WI38 (cell line): ENCODE results near the gene KLF13.
A peak's percentile ranks its signal among the peaks of the same experiment; 100 is the strongest.

Source experiments
- H3K4me3 ChIP-seq: 2 replicates; pipeline ENCODE4 v1.5.1; 2011; ENCODE audit warnings: low read depth, mild to moderate bottlenecking, control low read depth, low read length
- TF ChIP-seq, protein P1 (sequence below): IDR thresholded peaks from 2 replicates; pipeline ENCODE4 v1.5.1; 2012; ENCODE audit warnings: low read depth, mild to moderate bottlenecking, control low read depth, low read length

Gene KLF13

DNA sequence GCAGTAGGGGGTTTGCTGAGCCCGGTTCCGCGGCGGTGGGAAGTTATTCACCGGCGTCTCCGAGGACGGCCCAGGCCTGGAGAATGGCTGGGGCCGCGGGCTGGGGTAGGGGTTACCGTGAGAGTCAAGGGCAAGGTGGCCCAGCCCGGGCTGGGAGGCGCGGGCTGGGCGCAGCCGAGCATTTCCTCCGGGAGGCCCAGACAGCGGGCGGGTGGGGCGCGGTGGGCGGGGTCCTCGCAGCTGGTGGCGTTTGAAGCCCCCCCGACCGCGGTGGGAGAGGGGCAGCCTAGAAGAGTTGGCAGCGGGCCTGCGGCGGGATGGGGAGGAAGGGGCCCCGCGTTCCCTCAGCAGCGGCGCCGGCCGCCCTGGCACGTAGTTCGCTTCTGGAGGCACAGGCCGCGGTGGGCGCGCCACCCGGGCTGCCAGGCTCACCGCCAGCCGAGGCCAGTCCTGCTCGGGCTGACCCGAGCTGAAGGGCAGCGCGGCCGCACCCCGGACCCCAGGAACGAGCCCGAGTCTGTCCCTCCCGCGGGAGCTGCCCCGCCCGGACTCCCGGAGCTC is 960 bp upstream of the KLF13 start:
- TF ChIP-seq, protein P1, sequence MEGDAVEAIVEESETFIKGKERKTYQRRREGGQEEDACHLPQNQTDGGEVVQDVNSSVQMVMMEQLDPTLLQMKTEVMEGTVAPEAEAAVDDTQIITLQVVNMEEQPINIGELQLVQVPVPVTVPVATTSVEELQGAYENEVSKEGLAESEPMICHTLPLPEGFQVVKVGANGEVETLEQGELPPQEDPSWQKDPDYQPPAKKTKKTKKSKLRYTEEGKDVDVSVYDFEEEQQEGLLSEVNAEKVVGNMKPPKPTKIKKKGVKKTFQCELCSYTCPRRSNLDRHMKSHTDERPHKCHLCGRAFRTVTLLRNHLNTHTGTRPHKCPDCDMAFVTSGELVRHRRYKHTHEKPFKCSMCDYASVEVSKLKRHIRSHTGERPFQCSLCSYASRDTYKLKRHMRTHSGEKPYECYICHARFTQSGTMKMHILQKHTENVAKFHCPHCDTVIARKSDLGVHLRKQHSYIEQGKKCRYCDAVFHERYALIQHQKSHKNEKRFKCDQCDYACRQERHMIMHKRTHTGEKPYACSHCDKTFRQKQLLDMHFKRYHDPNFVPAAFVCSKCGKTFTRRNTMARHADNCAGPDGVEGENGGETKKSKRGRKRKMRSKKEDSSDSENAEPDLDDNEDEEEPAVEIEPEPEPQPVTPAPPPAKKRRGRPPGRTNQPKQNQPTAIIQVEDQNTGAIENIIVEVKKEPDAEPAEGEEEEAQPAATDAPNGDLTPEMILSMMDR, result no peak
- peak overlapping the region; percentile 75 for H3K4me3 ChIP-seq

DNA sequence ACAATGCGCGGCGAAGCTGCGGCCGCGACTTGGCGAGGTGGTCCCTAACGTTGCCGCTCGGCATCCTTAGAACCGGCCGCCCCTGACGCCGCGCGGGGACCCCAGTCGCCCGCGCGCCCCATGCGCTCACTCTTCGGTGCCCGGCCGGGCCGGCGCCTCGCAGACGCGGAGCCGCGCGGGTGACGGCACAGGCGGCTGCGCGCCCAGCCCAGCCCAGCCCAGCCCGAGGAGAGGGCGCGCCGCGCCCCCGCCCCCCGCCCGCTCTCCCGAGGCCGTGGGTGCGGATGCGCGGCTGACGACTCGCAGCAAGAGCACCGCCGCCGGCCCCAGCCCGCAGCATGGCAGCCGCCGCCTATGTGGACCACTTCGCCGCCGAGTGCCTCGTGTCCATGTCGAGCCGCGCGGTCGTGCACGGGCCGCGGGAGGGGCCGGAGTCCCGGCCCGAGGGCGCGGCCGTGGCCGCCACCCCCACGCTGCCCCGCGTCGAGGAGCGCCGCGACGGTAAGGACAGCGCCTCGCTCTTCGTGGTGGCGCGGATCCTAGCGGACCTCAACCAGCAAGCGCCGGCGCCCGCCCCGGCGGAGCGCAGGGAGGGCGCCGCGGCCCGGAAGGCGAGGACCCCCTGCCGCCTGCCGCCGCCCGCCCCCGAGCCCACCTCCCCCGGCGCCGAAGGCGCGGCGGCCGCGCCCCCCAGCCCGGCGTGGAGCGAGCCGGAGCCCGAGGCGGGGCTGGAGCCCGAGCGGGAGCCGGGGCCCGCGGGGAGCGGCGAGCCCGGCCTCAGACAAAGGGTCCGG is 437 bp downstream of the KLF13 start:
- peak overlapping the region; percentile 77 for H3K4me3 ChIP-seq

DNA sequence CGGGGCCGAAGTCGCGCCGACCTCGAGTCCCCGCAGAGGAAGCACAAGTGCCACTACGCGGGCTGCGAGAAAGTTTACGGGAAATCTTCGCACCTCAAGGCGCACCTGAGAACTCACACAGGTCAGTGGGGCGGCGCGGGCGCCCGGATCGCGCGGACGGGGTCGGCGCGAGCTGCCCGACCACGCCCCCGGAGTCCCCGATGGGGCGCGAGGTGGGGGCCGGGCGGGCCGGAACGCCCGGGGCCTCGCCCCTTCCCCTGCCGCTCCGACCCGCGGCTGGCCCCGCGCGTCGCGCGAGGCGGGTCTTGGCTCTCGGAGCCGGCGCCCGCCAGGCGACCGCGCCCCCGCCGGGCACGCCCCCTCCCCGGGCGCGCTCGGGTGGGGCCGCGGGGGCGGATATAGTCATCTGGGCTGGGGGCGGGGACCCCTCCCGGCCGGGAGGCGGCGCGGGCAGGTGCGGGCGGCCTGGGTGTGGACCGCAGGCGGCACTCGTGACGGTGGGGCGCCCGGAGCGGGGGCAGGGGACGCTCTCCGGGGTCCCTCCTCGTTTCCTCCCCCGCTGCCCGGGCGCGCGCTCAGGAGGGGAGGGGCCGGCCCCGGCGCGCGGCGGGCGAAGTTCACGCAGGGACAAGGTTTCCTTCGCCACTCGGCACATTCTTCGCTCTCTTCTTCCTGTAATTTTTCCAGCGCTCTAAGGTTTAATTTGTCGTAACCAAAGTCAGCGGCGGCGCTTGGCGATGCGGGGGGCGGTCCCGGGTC is 1.2 kb downstream of the KLF13 start:
- TF ChIP-seq, protein P1, result no peak

More for the DNA sequence above, 437 bp downstream of the KLF13 start:
- TF ChIP-seq, protein P1, result no peak

DNA sequence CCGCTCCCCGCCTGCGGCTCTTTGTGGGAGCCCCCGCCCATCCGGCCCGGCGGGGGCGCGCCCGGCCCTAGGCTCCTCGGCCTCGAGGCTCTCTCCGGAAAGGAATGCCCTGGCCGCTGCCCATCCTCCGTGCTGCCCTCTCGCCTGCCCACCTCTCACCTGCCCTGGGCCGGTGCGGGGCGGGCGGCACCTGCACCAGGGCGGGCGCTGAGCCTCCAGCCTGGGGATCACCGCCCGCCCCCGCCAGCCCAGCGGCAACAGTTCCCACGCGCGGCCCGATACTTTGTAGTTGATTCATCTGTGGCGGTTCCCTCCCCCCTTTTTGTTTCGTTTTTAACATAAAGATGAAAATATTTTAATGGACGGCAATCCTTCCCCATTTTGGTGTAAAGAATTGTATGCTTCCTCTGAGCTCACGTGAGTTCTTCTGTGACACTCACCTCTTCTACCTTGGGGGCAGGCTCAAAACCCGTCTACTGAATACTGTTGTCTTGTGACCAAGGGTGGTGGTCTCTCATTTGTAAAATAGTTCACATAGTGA is 1.9 kb downstream of the KLF13 start:
- TF ChIP-seq, protein P1, result no peak
- peak overlapping the region; percentile 77 for H3K4me3 ChIP-seq

More for the DNA sequence above, 1.2 kb downstream of the KLF13 start:
- peak overlapping the region; percentile 77 for H3K4me3 ChIP-seq

DNA sequence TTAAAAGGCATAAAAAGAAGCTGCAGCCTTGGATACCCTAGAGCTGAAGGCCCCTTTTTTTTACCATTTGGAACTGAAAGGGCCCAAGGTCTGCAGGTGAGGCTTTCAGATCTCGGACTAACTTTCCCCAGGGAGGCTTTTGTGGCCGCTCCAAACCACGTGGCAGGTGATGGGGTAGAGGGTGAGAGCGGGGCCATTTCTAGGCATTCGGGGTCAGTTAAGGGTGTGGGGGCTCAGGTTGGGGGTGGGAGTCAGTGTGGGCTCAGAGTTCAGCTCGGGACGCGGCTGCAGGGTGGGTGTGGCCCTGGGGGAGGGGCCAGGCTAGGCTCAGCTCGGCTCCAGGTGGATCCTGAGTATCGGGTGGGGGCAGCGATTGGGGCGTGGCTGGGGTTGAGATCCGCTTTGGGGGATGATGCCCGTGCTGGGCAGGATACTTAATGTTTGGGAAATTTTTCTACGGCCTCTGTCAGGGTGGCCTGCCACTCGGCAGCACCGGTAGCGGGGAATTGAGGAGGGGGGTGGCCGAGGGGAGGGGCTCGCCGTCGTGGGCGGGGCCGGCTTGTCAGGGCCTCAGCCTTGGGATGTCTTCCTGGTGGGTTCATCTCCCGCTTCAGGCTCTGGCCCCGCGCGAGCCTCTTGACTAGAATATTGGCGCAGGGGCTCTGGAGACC is 2.5 kb downstream of the KLF13 start:
- H3K4me3 ChIP-seq, result peak overlapping the region; percentile 77
- TF ChIP-seq, protein P1, result no peak

DNA sequence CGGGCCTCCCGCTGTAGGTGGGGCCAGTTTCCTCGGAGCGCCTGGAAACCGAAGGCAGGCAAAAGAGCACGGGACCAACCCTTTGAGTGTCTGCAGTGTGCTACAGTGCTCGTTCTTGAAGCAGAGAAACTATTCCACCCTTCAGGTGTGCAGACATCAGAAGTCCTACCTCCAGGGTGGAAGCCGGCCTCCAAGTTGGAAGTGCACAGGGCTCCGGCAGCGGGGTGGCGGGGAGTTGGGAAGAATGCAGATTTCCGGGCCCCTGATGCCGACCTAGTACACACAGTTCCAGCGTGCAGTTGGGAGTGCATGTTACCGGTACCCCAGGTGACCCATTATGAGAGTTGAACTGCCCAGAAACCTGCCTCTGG is 3.0 kb downstream of the KLF13 start:
- H3K4me3 ChIP-seq, result no peak overlapping the region
- TF ChIP-seq, protein P1, result no peak
